ENCODE data around the gene EXPH5. TPM values are rescaled to one million over a fixed set of nuclear protein-coding genes. Genes with fewer than 3 reads are reported as not detected.

Gene EXPH5
- total RNA-seq, 1 experiment from 2014 or later, result 36.3 TPM

DNA sequence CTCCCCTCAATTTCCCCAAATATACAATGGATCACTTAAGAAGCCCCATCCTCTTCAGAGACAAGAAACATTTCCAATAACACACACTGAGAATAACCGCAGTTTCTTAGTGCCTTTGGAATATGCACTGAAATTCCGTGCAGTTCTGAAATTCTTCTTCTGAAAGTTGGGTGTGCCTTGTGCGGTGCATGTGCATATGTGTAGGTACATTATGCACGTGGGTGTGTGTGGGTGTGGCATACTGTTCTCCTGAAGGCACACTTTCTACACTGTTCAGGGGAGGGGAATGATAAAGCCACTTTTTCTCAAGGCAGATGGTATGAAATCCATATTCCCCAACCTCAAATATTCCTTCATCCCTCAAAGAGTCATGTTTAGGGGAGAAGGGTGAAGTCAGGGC is 1.7 kb downstream of the EXPH5 start:
- peaks cover 20% of the 10 kb centered on the region for H3K36me3 ChIP-seq (ENCODE audit: low read depth)
- no peaks in the 10 kb centered on the region for H4K20me1 ChIP-seq (ENCODE audit: insufficient read depth)
- peaks cover 2% of the 10 kb centered on the region; the same call in 1 of the 2 replicates for H3K9me2 ChIP-seq (ENCODE audit: insufficient read depth)
- no peak overlapping the region; the same call in 1 of the 2 replicates for H3K27ac ChIP-seq
- no TSS peak for BruUV-seq (replicated peaks)
- TF ChIP-seq, protein P1, sequence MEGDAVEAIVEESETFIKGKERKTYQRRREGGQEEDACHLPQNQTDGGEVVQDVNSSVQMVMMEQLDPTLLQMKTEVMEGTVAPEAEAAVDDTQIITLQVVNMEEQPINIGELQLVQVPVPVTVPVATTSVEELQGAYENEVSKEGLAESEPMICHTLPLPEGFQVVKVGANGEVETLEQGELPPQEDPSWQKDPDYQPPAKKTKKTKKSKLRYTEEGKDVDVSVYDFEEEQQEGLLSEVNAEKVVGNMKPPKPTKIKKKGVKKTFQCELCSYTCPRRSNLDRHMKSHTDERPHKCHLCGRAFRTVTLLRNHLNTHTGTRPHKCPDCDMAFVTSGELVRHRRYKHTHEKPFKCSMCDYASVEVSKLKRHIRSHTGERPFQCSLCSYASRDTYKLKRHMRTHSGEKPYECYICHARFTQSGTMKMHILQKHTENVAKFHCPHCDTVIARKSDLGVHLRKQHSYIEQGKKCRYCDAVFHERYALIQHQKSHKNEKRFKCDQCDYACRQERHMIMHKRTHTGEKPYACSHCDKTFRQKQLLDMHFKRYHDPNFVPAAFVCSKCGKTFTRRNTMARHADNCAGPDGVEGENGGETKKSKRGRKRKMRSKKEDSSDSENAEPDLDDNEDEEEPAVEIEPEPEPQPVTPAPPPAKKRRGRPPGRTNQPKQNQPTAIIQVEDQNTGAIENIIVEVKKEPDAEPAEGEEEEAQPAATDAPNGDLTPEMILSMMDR (conservative IDR thresholded peaks at IDR 0.05), result no peak
- TF ChIP-seq EZH2 (IDR thresholded peaks at IDR 0.05; ENCODE audit: low read depth), result no peak
- peaks cover 15% of the 10 kb centered on the region for H3F3A ChIP-seq (ENCODE audit: insufficient read depth, low read depth)
- H3K79me2 ChIP-seq (ENCODE audit: low read depth), result peaks cover 56% of the 10 kb centered on the region
- H3K27me3 ChIP-seq (ENCODE audit: insufficient read depth, low read depth), result no peaks in the 10 kb centered on the region
- peak overlapping the region; percentile 82 for H3K4me2 ChIP-seq
- no peak overlapping the region; the same call in 1 of the 2 replicates for H2AFZ ChIP-seq
- 0 out of 2 replicates have a peak, but pooled peaks cover 2% of the 10 kb centered on the region for H3K9me3 ChIP-seq (ENCODE audit: insufficient read depth, low read depth)
- ChIA-PET CTCF (no interaction called here), POLR2A (ENCODE audit: unreplicated experiment) (no interaction called here)
- peak overlapping the region; percentile 74 for H3K4me3 ChIP-seq
- intact Hi-C loops (cut with micrococcal nuclease; ENCODE audit: unreplicated experiment), result loop anchor here (2.0 to 5.0 kb wide), 4 partner anchors 57 to 470 kb away; partner anchors contain the start of genes ACAT1 and C11orf65
- peaks cover 35% of the 10 kb centered on the region for H3K4me1 ChIP-seq (replicated peaks; ENCODE audit: insufficient read depth)
- DNase-seq, result no peak

DNA sequence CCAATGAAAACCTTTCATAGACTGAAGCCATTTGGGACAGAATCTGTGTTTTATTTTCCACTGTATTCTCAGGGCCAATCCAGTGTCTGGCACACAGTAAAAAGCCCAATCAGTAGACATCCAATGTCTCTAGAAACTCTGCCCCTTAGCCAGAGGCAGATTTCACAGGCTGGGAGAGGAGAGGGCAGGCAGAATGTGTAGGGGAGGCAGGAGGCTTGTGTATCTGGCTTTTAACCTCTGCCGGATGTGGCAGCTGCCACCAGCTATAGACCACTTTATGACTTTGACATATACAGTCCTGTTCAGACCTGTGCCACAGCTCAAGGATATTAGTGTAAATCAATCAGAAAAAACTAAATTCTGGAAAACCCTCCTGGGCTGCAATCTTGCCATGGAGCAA is 4.4 kb downstream of the EXPH5 start:
- peaks cover 34% of the 10 kb centered on the region for H3K4me1 ChIP-seq (replicated peaks; ENCODE audit: insufficient read depth)
- no peaks in the 10 kb centered on the region for H4K20me1 ChIP-seq (ENCODE audit: insufficient read depth)
- no peak overlapping the region for H3K27ac ChIP-seq
- H3K9me2 ChIP-seq (ENCODE audit: insufficient read depth), result peaks cover 5% of the 10 kb centered on the region; the same call in 1 of the 2 replicates
- no peak for DNase-seq
- no peaks in the 10 kb centered on the region for H3K27me3 ChIP-seq (ENCODE audit: insufficient read depth, low read depth)
- peaks cover 5% of the 10 kb centered on the region; the same call in 1 of the 2 replicates for H3K9me3 ChIP-seq (ENCODE audit: insufficient read depth, low read depth)
- CTCF ChIA-PET, result no interaction called here
- POLR2A ChIA-PET (ENCODE audit: unreplicated experiment), result no interaction called here
- intact Hi-C loops (cut with micrococcal nuclease; ENCODE audit: unreplicated experiment), result no loop called here
- no peak overlapping the region for H2AFZ ChIP-seq
- peaks cover 20% of the 10 kb centered on the region for H3K36me3 ChIP-seq (ENCODE audit: low read depth)
- peaks cover 60% of the 10 kb centered on the region for H3K79me2 ChIP-seq (ENCODE audit: low read depth)
- no peak overlapping the region for H3K4me2 ChIP-seq
- no peak overlapping the region for H3K4me3 ChIP-seq
- peaks cover 20% of the 10 kb centered on the region for H3F3A ChIP-seq (ENCODE audit: insufficient read depth, low read depth)
- BruUV-seq (replicated peaks), result no TSS peak
- TF ChIP-seq, protein P1 (conservative IDR thresholded peaks at IDR 0.05), result no peak
- TF ChIP-seq EZH2 (IDR thresholded peaks at IDR 0.05; ENCODE audit: low read depth), result no peak

DNA sequence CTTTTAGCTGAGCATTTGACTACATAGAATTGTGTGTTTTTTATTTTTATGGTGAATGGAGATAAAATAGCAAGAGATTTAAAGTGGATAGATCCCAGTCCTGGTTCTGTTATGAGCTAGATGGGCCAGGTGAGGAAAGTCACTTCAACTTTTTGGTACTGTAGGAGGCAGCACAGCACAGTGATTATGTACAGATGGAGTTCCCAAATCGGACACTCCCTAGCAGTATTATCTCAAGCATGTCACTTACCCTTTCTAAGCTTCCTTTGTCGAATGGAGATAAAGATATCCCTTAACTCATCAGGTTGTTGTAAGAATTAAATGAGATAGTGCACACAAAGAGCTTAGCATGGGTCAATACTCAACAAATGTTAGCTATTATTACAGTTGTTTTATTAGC is 5.3 kb downstream of the EXPH5 start:
- Histone ChIP-seq H3F3A (ENCODE audit: insufficient read depth, low read depth) (peaks cover 16% of the 10 kb centered on the region; the same call in 1 of the 2 replicates), H3K27me3 (ENCODE audit: insufficient read depth, low read depth) (no peaks in the 10 kb centered on the region), H3K9me2 (ENCODE audit: insufficient read depth) (peaks cover 5% of the 10 kb centered on the region; the same call in 1 of the 2 replicates), H3K79me2 (ENCODE audit: low read depth) (peaks cover 66% of the 10 kb centered on the region), H3K4me2 (no peak overlapping the region), H3K4me3 (no peak overlapping the region), H2AFZ (no peak overlapping the region), H3K4me1 (replicated peaks; ENCODE audit: insufficient read depth) (peaks cover 31% of the 10 kb centered on the region), H3K36me3 (ENCODE audit: low read depth) (peaks cover 20% of the 10 kb centered on the region), H3K9me3 (ENCODE audit: insufficient read depth, low read depth) (peaks cover 5% of the 10 kb centered on the region; the same call in 1 of the 2 replicates), H4K20me1 (ENCODE audit: insufficient read depth) (no peaks in the 10 kb centered on the region), H3K27ac (no peak overlapping the region)
- POLR2A ChIA-PET (ENCODE audit: unreplicated experiment), result no interaction called here
- CTCF ChIA-PET, result no interaction called here
- no peak for DNase-seq
- TF ChIP-seq, protein P1 (conservative IDR thresholded peaks at IDR 0.05), result no peak
- no peak for TF ChIP-seq EZH2 (IDR thresholded peaks at IDR 0.05; ENCODE audit: low read depth)
- intact Hi-C loops (cut with micrococcal nuclease; ENCODE audit: unreplicated experiment), result no loop called here
- no TSS peak for BruUV-seq (replicated peaks)
